Fibroblast of skin of back (primary cell): ENCODE data around the gene DNMT3L. TPM values are rescaled to one million over a fixed set of nuclear protein-coding genes. Genes with fewer than 3 reads are reported as not detected.
A peak's percentile ranks its signal among the peaks of the same experiment; 100 is the strongest.
"Not testable (repeated sequence)": the region's sequence is repeated elsewhere in the genome, so short reads cannot be mapped to it uniquely, and the experiment has no call there.

Experiments
- DNase-seq: peaks from one replicate; pipeline ENCODE4 v3.0.0-alpha.2; 2013
- polyA plus RNA-seq, 2 experiments: library from polyadenylated mRNA; unstranded; fragments of 120-200 nt; gene quantifications; one replicate each; pipeline ENCODE4 v1.2.1, GENCODE V29; 2013; ENCODE audit not compliant: insufficient read length in 2 of 2

Gene DNMT3L
- not detected for polyA plus RNA-seq (2013, experiment 1 of 2; ENCODE audit: insufficient read length)
- polyA plus RNA-seq (2013, experiment 2 of 2; ENCODE audit: insufficient read length) = not detected

DNA sequence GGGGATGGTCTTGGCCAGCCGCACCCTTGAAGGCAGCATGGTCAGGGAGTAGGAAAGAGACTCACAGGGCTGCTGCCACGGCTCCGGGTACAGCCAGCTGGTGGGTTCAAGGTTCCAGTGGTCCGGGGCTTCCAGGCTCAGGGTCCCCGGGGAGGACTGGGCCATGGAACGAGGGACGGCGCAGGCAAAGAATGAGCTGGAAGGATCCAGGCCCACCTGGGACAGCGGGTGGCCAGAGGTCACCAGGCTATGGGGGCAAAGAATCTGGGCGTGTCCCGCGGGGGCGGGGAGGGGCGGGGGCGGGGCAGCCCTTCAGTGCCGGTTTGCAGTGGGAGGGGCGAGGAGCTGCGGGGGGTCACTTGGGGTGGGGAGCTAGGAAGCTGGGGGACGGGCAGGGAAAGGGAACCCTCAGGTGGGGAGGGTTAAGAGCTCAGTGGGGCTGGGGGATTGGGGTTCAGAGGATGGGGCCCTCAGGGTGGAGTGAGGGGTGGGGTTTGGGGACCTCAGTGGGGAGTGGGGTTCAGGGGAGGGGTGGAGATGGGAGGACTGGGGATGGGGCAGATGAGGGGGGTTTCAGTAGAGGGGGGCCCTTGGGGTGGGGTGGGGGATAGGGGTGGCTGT lies at the start of gene DNMT3L:
DNMT3L (minus strand) TSS at position 223 of the 621 bp plus-strand sequence. CDS start 638 bp downstream, outside the sequence.
- DNase-seq = no peak

DNA sequence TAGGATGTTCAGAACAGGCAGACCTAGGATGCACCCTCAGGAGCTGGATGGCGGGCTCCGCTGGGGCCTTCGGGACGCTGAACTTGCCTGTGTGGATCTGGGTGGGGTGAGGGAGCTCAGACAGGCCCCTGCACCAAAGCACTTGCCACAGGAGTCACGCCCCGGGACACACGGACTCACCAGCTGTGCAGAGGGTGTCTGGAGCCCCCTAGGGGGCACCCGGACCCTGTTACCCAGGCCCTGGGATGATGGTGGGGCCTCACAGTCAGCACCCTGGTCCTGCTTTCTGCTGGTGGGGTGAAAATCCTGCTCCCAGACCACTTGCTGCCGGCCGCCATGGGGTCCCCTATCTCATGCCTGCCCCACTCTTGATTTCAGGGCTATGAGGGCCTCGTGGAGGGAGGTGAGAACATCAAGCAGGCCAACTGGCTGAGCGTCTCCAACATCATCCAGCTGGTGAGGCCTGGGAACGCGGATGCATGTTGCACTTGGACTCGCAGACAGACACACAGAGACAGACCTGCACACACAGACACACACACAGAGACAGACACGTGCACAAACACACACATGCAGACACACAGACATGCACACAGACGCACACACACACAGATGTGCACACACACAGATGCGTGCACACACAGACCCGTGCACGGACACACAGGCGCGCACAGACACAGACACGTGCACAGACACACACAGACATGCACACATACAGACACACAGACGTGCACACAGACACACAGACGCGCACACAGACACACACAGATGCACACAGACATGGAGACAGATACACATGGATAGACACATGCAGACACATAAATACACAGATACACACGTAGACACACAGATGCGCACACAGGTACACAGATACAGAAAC lies 49.2 kb upstream of the DNMT3L start:
- no peak for DNase-seq

DNA sequence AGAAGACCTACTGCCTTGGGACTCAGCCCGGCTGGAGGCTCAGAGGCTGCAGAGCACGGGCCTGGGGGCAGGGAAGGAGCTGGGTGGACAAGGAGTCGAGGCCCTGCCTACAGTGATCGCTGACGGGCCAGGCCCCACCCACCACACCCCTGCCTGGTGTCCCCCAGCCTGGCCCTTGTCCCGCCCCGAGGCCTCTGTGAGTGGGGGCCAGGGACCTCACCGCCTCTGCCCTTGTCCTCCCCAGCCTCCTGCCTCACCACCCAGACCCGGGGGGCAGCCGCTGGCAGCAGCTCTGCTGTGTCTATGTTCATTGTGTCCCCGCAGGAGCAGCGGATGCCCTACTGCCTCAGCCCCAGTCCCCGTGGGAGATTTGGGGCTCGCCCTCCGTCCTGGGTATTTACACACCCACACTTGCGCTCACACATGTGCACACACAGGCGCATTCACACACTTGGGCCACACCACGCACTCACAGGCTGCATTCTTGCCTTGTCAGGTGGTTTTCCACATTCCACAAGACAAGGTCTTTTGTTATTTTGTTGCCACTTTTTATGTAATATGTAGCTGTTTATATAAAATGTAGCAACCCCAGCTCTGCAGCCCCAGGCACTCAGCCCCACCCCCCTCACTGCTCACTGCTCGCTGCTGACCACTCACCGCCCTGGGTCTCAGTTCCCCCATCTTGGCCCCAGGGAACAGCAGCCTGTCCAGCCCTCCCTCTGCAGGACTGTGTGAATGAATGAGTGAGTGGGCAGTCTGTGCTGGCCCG lies 45.4 kb upstream of the DNMT3L start:
- no peak for DNase-seq

DNA sequence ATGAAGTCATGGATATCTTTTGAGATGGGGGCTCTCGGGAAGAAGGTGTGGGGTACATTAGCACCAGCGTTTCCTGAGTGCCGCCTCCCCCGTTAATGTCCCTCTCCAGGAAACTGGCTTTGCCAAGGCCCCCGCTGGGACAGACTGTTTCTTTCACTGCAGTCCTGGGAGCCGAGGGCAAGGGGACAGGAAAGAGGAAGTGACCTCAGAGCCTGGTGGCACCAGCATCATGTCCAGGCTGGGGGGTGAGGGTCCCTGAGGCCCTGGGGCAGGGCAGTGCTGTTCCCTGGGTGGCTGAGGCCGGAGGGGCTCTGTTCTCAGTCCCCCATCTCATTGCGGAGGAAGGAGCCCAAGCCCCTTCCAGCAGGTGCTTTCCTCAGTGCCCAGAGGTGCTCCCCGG lies 44.0 kb upstream of the DNMT3L start:
- no peak for DNase-seq

DNA sequence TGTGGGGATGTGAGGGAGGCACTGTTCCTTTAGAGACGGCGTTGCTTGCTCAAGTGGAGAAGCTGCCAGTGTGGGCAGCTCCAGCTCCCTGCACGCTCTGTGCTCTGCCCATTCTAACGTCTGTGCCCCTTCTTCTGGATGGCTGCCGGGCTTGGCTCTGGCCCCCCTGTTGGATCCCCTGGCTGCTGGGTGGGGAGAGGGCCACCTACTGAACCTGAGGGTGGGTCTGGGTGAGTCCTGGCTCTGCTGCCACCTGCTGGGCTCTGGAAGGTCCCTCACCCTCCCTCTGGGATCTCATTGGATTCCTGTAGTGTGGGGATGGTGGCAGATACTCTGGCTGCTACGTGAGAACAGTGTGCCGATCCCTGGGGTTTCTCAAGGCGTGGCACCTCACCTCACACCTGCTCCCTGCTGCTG lies 43.2 kb upstream of the DNMT3L start:
- peak; percentile 44 for DNase-seq

DNA sequence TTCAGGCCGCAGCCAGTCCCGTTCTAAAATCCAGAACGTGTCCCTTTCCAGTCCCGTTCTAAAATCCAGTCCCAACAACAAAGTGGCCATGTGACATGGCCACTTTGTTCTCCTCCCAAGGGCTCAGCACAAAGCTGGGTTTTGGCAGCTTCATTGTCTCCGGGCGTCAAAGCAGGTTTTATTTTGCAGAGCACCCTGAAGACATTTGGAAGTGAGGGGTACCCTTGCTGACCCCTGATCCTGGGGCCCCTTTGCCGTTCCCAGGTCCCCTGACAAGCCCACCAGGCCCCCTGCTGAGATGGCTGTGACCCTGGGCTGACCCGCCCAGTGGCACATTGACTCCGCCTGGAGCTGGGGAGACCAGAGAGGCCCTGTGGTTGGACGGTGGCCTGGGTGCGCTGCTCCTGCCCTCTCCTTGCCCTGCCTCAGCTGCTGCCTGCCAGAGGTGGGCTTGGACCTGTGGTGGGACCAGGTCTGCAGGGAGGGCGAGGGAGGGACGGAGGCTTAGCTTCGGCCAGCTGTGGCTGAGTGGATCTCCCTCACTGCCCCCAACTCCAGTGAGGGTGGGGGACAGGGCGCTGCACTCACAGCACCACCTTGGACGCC lies 42.4 kb upstream of the DNMT3L start:
- DNase-seq = no peak

DNA sequence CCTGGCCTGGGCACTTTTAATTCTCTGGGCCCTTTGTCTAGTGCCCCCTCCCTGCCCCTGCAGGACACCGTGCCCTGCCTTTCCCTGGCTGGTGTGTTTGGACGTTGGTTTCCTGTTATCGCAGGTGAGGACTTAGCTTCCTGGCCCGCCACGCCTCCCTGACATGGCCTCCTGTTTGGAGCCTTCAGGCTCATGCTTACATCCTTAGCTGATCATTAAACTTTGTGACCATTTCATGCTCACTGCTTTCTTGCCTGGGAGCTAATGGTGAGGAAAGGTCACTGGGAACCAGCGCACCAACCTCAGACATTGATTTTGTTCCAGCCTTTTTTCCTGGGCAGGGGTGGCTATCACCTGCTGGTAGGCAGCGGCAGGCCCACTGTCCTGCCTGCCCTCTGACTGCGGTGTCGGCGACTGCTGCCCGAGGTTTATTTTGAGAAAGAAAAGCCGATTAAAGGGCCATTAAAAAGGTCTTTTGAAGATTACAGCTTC lies 41.8 kb upstream of the DNMT3L start:
- DNase-seq = no peak

DNA sequence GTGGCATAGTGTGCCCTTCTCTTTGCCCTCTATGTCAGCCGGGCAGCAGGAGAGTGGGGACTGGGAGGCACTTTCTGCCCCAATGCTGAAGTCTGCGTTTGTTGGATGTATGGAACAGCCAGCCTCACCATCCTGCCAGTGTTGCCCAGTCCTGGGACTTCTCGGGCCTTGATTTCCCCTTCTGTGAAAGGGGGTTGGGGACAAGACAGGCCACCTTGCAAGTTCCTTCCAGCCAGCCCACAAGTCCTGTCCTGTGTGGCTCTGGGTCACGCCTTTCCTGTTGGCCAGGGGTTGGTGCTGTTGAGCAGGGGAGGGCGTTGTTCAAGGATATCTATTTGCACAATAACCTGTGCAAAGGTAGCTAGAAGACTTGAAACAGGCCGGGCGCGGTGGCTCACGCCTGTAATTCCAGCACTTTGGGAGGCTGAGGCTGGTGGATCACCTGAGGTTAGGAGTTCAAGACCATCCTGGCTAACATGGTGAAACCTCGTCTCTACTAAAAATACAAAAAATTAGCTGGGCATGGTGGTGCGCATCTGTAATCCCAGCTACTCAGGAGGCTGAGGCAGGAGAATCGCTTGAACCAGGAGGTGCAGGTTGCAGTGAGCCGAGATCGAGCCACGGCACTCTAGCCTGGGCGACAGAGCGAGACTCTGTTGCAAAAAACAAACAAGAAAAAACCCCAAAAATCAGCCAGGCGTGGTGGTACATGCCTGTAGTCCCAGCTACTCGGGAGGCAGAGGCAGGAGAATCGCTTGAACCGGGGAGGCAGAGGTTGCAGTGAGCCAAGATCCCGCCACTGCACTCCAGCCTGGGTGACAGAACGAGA lies 41.1 kb upstream of the DNMT3L start:
- not testable (repeated sequence) for DNase-seq

DNA sequence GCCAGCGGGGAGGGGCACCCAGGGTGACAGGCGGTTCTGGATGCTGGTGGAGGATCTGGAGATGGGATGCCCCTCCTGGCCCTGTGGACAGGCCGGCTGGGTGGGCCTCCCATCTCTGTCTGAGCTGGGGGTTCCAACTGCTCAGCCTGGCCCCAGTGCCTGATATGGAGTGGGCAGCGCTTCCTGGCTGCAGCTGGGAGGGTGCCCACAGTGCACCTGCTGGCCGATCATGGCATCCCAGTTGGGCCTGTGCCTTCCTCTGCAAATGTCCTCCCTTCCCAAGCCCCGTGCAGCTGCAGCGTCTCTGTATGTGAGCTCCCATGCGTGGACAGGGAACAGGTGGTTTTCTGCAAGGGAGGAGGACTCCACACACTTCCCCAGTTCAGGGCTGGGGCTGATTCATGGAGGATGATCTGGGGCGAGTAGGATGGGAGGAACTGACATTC lies 40.3 kb upstream of the DNMT3L start:
- no peak for DNase-seq

DNA sequence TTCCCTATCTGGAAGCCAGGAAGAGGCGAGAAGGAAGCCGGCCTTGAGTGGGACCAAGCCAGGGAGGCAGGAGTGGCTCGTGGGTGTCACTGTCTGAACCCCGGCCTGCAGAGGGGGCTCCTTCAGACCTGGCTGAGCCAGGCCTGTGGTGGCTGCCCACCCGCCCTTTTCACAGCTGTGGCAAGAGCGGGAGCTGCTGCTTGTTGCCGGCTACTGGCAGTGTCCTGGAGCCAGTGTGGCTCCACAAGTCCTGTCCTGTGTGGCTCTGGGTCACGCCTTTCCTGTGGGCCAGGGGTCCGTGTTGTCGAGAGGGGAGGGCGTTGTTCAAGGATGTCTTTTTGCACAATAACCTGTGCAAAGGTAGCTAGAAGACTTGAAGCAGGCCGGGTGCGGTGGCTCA lies 39.4 kb upstream of the DNMT3L start:
- DNase-seq = no peak

DNA sequence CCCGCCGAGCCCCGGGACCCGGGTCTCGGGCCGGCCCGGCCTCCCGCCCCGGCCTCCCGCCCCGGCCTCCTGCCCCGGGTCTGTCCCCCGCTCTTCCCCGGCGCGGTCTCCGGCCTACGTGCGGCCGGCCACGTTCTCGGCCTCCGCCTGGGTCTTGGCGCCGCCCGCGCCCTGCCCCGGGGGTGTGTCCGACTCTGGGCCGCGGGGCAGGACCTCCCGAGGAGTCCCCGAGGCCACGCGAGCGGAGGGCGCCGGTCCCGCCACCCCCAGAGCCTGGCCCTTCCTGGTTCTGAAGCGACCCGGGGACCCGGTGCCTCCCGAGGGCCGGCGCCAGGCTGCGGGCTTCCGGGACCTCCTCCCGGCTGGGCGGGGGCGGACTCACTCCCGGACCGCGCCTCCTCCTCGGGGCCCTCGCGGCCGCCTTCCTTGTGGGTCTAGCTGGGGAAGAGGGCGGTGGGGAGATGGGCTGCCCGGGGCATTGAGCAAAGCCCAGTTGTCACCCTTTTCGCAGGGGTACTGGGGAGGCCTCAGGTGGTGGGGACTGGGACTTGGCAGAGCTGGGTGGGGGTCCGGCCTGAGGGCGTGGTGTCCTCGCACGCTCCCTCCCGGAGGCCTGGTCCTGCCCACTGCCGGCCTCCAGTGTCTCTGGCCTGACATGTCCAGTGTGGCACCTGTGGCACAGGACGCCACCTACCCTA lies 38.7 kb upstream of the DNMT3L start:
- DNase-seq = peak; percentile 64

GRCh38 chr21:44299458-44300261 lies 38.0 kb upstream of the DNMT3L start, which contains the start of gene PFKL:
PFKL (plus strand) TSS chr21:44300053; CDS start chr21:44300106, 53 bp downstream.
- peak; percentile 71 for DNase-seq

DNA sequence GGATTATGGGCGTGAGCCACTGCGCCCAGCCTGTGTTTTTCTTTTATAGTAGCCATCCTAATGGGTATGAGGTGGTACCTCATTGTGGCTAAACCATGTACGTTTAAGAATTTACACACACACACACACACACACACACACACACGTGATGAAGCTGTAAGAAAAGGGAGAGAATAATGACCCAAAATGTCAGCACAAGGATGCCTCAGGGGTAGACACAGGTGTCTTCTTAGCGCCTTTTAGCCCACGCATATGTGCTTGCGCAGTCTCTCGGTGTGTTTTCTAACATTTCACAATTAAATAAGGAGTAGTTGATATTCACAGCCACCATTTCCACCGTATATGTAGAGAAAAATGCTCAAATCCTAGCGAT lies 37.4 kb upstream of the DNMT3L start:
- DNase-seq = peak; percentile 17

GRCh38 chr21:44298301-44298700 lies 36.6 kb upstream of the DNMT3L start:
- no peak for DNase-seq

GRCh38 chr21:44297525-44298290 lies 36.0 kb upstream of the DNMT3L start:
- peak; percentile 77 for DNase-seq

DNA sequence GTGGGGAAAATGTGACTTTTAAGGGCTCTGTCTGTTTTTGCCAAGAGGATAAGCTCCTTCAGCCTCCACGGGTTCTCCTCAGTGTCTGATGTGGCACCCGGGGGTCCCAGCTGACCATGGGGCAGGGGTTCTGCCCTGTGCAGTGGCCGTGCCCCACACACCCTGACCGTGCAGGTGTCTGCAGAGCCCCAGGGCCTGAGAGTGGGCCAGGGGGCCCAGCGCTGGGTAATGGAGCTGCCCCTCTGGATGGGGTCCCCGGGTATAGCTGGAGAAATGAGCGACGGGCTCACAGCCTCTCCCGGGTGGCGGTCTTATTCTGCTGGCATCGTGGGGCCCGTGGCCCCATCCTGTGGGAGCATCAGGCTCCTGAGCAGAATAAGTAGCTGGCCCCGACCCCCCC lies 35.2 kb upstream of the DNMT3L start:
- DNase-seq = no peak

DNA sequence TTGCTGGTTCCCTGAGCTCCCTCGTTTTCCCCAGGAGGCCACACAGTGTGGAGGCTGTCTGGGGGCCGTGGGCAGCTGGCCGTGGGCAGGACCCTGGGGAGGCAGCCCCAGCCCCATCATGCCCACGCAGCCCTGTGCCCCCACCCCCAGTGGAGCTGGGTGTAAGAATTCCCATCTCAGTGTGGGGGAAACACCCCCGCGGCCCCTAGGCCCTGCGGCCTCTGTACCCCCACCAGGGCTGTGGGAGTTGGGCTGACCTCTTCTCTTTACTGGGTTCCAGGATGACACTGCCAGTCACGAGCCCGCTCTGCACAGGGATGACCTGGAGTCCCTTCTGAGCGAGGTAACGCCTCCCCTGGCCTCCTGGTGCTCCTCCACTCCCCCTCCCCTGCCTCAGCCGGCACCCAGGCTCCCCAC lies 34.4 kb upstream of the DNMT3L start:
- DNase-seq = no peak

DNA sequence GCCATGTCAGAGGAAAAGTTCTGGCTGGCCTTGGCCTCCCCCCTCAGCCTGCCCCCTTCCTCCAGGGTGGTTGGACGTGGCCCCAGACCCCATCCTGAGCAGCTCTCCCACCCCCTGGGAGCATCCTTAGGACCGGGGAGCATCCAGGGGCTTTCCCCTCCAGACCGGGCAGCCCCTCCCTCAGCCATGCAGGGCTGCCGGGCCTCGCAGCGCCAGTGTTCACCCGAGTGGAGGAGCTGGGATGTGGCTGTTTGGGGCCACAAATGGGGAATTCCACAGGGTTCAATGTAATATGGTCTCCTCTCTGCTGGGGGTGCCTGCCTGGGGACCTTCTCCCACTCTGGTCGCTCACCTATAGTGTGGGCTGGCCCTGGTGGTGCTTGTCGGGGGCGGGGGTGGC lies 33.9 kb upstream of the DNMT3L start:
- no peak for DNase-seq

GRCh38 chr21:44295163-44295573 lies 33.5 kb upstream of the DNMT3L start:
- DNase-seq = no peak
